ENCODE measurements around the gene AP1G2. TPM values are rescaled to one million over a fixed set of nuclear protein-coding genes. Genes with fewer than 3 reads are reported as not detected.

AP1G2 gene
- total and polyA plus RNA-seq, 2 of the 13 experiments (the other 11 are each of a cell fraction or from before 2014, with no cell fraction given): 96.9 to 611 TPM

GRCh38 chr14:23555882-23556699, 11.5 kb downstream of the AP1G2 start, which contains the start of gene THTPA (continued):
- TF ChIP-seq HCFC1 (IDR thresholded peaks at IDR 0.05; ENCODE audit: low read depth, low read length): peak; percentile 90
- TF ChIP-seq KAT8 (CRISPR knock-in tag; IDR thresholded peaks at IDR 0.05): peak; percentile 99
- TF ChIP-seq, protein P1, sequence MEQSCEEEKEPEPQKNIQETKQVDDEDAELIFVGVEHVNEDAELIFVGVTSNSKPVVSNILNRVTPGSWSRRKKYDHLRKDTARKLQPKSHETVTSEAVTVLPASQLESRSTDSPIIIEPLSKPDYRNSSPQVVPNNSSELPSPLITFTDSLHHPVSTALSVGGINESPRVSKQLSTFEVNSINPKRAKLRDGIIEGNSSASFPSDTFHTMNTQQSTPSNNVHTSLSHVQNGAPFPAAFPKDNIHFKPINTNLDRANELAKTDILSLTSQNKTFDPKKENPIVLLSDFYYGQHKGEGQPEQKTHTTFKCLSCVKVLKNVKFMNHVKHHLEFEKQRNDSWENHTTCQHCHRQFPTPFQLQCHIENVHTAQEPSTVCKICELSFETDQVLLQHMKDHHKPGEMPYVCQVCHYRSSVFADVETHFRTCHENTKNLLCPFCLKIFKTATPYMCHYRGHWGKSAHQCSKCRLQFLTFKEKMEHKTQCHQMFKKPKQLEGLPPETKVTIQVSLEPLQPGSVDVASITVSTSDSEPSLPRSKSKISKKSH (CRISPR knock-in tag; IDR thresholded peaks at IDR 0.05; ENCODE audit: borderline replicate concordance): peak; percentile 99
- TF ChIP-seq XBP1 (CRISPR knock-in tag; IDR thresholded peaks at IDR 0.05): peak; percentile 92
- peak; percentile 99 for TF ChIP-seq ELF1 (CRISPR knock-in tag; IDR thresholded peaks at IDR 0.05)
- peak; percentile 87 for TF ChIP-seq ZNF691 (CRISPR knock-in tag; IDR thresholded peaks at IDR 0.05; ENCODE audit: borderline replicate concordance, low read depth)
- TF ChIP-seq ZMYM2 (CRISPR knock-in tag; IDR thresholded peaks at IDR 0.05): no peak; the same call in 1 of the 2 replicates
- peak; percentile 98 for TF ChIP-seq ZNF83 (CRISPR knock-in tag; IDR thresholded peaks at IDR 0.05; ENCODE audit: borderline replicate concordance)
- peak; percentile 96 for TF ChIP-seq ZNF800 (CRISPR knock-in tag; IDR thresholded peaks at IDR 0.05)
- peak; percentile 86; the same call in 1 of the 2 replicates for TF ChIP-seq ZFYVE20 (CRISPR knock-in tag; IDR thresholded peaks at IDR 0.05; ENCODE audit: borderline replicate concordance, low read depth)
- peak; percentile 97 for TF ChIP-seq CHD2 (IDR thresholded peaks at IDR 0.05; ENCODE audit: low read depth, low read length)
- TF ChIP-seq ZNF33A (CRISPR knock-in tag; IDR thresholded peaks at IDR 0.05; ENCODE audit: borderline replicate concordance): peak; percentile 100
- no peak for TF ChIP-seq PAF1 (CRISPR knock-in tag; IDR thresholded peaks at IDR 0.05)
- peak; percentile 94 for TF ChIP-seq ZC3H4 (CRISPR knock-in tag; IDR thresholded peaks at IDR 0.05; ENCODE audit: borderline replicate concordance)
- peak; percentile 87 for TF ChIP-seq ZSCAN22 (CRISPR knock-in tag; IDR thresholded peaks at IDR 0.05)
- TF ChIP-seq ZKSCAN1 (IDR thresholded peaks at IDR 0.05; ENCODE audit: low read length): peak; percentile 57; the same call in 1 of the 2 replicates
- TF ChIP-seq CREB3 (CRISPR knock-in tag; IDR thresholded peaks at IDR 0.05): peak; percentile 82
- peak; percentile 99; the same call in 1 of the 2 replicates for TF ChIP-seq ZNF569 (CRISPR knock-in tag; IDR thresholded peaks at IDR 0.05; ENCODE audit: borderline replicate concordance)
- no peak for TF ChIP-seq SYNCRIP (IDR thresholded peaks at IDR 0.05; ENCODE audit: insufficient read depth, low read depth, low read length)
- peak; percentile 75 for TF ChIP-seq NFKBIZ (CRISPR knock-in tag; IDR thresholded peaks at IDR 0.05)
- TF ChIP-seq ZNF138 (CRISPR knock-in tag; IDR thresholded peaks at IDR 0.05; ENCODE audit: low read depth): peak; percentile 98
- peak; percentile 92 for TF ChIP-seq FOXM1 (CRISPR knock-in tag; IDR thresholded peaks at IDR 0.05)
- TF ChIP-seq YEATS2 (CRISPR knock-in tag; IDR thresholded peaks at IDR 0.05; ENCODE audit: borderline replicate concordance): peak; percentile 99
- peak; percentile 99 for TF ChIP-seq ZNF232 (CRISPR knock-in tag; IDR thresholded peaks at IDR 0.05; ENCODE audit: borderline replicate concordance)
- peak; percentile 56; the same call in 1 of the 2 replicates for TF ChIP-seq RBAK (CRISPR knock-in tag; IDR thresholded peaks at IDR 0.05)
- TF ChIP-seq HDAC6 (IDR thresholded peaks at IDR 0.05; ENCODE audit: low read depth, low read length): no peak
